Esophagus (tissue), 2 donors: ENCODE measurements around the gene SNX4. TPM values are rescaled to one million over a fixed set of nuclear protein-coding genes. Genes with fewer than 3 reads are reported as not detected.
"Not testable (repeated sequence)": the region's sequence is repeated elsewhere in the genome, so short reads cannot be mapped to it uniquely, and the experiment has no call there.

ENCODE experiments used
- H3K27ac ChIP-seq, 2 donors: one replicate each; pipeline ENCODE4 v1.5.1; 2013; ENCODE audit warnings: low read depth in 2 of 2, mild to moderate bottlenecking in 2 of 2, inconsistent platforms in 1 of 2, low read length in 1 of 2, moderate library complexity in 1 of 2
- H3K27me3 ChIP-seq, 2 donors: one replicate each; pipeline ENCODE4 v1.6.1; 2013; ENCODE audit warnings: low read length in 2 of 2, control low read depth in 1 of 2, mild to moderate bottlenecking in 1 of 2; ENCODE audit not compliant: insufficient read depth in 2 of 2, control insufficient read depth in 1 of 2
- H3K36me3 ChIP-seq, 2 donors: one replicate each; pipeline ENCODE4 v1.6.1; 2013; ENCODE audit warnings: low read length in 1 of 2; ENCODE audit not compliant: control insufficient read depth in 2 of 2, insufficient read depth in 2 of 2
- H3K4me1 ChIP-seq, 2 donors: one replicate each; pipeline ENCODE4 v1.6.1; 2013; ENCODE audit warnings: low read length in 1 of 2; ENCODE audit not compliant: control insufficient read depth in 2 of 2, insufficient read depth in 2 of 2
- H3K4me3 ChIP-seq, 2 donors: one replicate each; pipeline ENCODE4 v1.5.1; 2013; ENCODE audit warnings: low read length in 2 of 2, mild to moderate bottlenecking in 2 of 2, low read depth in 1 of 2, moderate library complexity in 1 of 2
- H3K9me3 ChIP-seq, 2 donors: one replicate each; pipeline ENCODE4 v1.6.1; 2013; ENCODE audit warnings: mild to moderate bottlenecking in 2 of 2, low read depth in 1 of 2, low read length in 1 of 2, moderate library complexity in 1 of 2; ENCODE audit not compliant: control insufficient read depth in 2 of 2, insufficient read depth in 1 of 2
- WGBS, 2 donors: extraction: QIAGEN DNeasy Blood & Tissue Kit; methylation state at CpG; one replicate each; pipeline ENCODE4 v1.1.7; 2013; 5-methylcytosine and 5-hydroxymethylcytosine counted together
- polyA plus RNA-seq, 2 donors: library from polyadenylated mRNA; stranded (reverse); fragments of 200-250 nt; gene quantifications; one replicate each; pipeline ENCODE4 v1.2.3, GENCODE V29; 2013
- donor health status: healthy with polysubstance abuse.
- donor health status: Bipolar disorder and iron deficiency.

The SNX4 gene
- polyA plus RNA-seq, 2 donors = 9.6 to 12.5 TPM

- peaks cover 0 to 2% of the 10 kb centered on the region in 2 donors for H3K36me3 ChIP-seq
- no peak overlapping the region for H3K27ac ChIP-seq
- H3K4me3 ChIP-seq = no peak overlapping the region
- WGBS, 2 donors = 10 to 26% methylated on average over 1 of the region's 1 CpG
- H3K4me1 ChIP-seq = peaks cover 0 to 2% of the 10 kb centered on the region in 2 donors
- no peaks in the 10 kb centered on the region for H3K27me3 ChIP-seq
- H3K9me3 ChIP-seq = no peaks in the 10 kb centered on the region
These were observed 8.4 kb downstream of the SNX4 start for GRCh38 chr3:125511420-125512118.

GRCh38 chr3:125507128-125507527 lies 12.9 kb downstream of the SNX4 start:
- H3K4me3 ChIP-seq = no peak overlapping the region
- H3K27me3 ChIP-seq = no peaks in the 10 kb centered on the region
- H3K9me3 ChIP-seq = no peaks in the 10 kb centered on the region
- H3K36me3 ChIP-seq = peaks cover 0 to 5% of the 10 kb centered on the region in 2 donors
- no peak overlapping the region for H3K27ac ChIP-seq
- WGBS, 2 donors = 98 to 99% methylated on average over 3 of the region's 3 CpGs
- peaks cover 0 to 3% of the 10 kb centered on the region in 2 donors for H3K4me1 ChIP-seq

GRCh38 chr3:125498630-125499029 lies 21.4 kb downstream of the SNX4 start:
- H3K4me1 ChIP-seq = no peaks in the 10 kb centered on the region
- peaks cover 0 to 4% of the 10 kb centered on the region in 2 donors for H3K36me3 ChIP-seq
- no peak overlapping the region for H3K4me3 ChIP-seq
- no peaks in the 10 kb centered on the region for H3K9me3 ChIP-seq
- H3K27me3 ChIP-seq = no peaks in the 10 kb centered on the region
- H3K27ac ChIP-seq = no peak overlapping the region

- peaks cover 0 to 4% of the 10 kb centered on the region in 2 donors for H3K36me3 ChIP-seq
- no peaks in the 10 kb centered on the region for H3K4me1 ChIP-seq
- WGBS, 2 donors = 96 to 100% methylated on average over 2 of the region's 2 CpGs
These were observed 23.3 kb downstream of the SNX4 start for GRCh38 chr3:125496701-125497100.

GRCh38 chr3:125482406-125482805 lies 37.6 kb downstream of the SNX4 start:
- WGBS, 2 donors = 93 to 99% methylated on average over 1 of the region's 1 CpG
- Histone ChIP-seq H3K27me3 (no peaks in the 10 kb centered on the region), H3K9me3 (no peaks in the 10 kb centered on the region), H3K4me3 (no peak overlapping the region), H3K36me3 (no peaks in the 10 kb centered on the region), H3K4me1 (no peaks in the 10 kb centered on the region), H3K27ac (no peak overlapping the region)

More at GRCh38 chr3:125496701-125497100, 23.3 kb downstream of the SNX4 start:
- H3K27ac ChIP-seq = no peak overlapping the region
- no peaks in the 10 kb centered on the region for H3K9me3 ChIP-seq
- H3K4me3 ChIP-seq = no peak overlapping the region
- no peaks in the 10 kb centered on the region for H3K27me3 ChIP-seq

- Histone ChIP-seq H3K4me1 (no peaks in the 10 kb centered on the region), H3K36me3 (no peaks in the 10 kb centered on the region), H3K9me3 (no peaks in the 10 kb centered on the region), H3K27ac (no peak overlapping the region), H3K4me3 (no peak overlapping the region), H3K27me3 (no peaks in the 10 kb centered on the region)
- WGBS, 2 donors = 93 to 94% methylated on average over 2 of the region's 2 CpGs
These were observed 38.2 kb downstream of the SNX4 start for GRCh38 chr3:125481786-125482185.

GRCh38 chr3:125481375-125481759 lies 38.6 kb downstream of the SNX4 start:
- not testable (repeated sequence) for H3K4me1 ChIP-seq, H3K9me3 ChIP-seq, H3K27me3 ChIP-seq, H3K27ac ChIP-seq, H3K4me3 ChIP-seq, H3K36me3 ChIP-seq
- WGBS, 2 donors = 89 to 90% methylated on average over 9 of the region's 9 CpGs

- 68 to 77% methylated on average over 2 of the region's 2 CpGs for WGBS, 2 donors
- no peak overlapping the region for H3K4me3 ChIP-seq
- no peaks in the 10 kb centered on the region for H3K9me3 ChIP-seq
- H3K36me3 ChIP-seq = peaks cover 0 to under 1% of the 10 kb centered on the region in 2 donors
- no peaks in the 10 kb centered on the region for H3K4me1 ChIP-seq
- no peaks in the 10 kb centered on the region for H3K27me3 ChIP-seq
- H3K27ac ChIP-seq = no peak overlapping the region
These were observed 39.2 kb downstream of the SNX4 start for GRCh38 chr3:125480656-125481374.

- 92 to 99% methylated on average over 3 to 4 of the region's 4 CpGs for WGBS, 2 donors
- H3K27me3 ChIP-seq = no peaks in the 10 kb centered on the region
- peaks cover 0 to 4% of the 10 kb centered on the region in 2 donors for H3K36me3 ChIP-seq
- no peak overlapping the region for H3K4me3 ChIP-seq
- no peak overlapping the region for H3K27ac ChIP-seq
- H3K9me3 ChIP-seq = no peaks in the 10 kb centered on the region
- no peaks in the 10 kb centered on the region for H3K4me1 ChIP-seq
These were observed 40.9 kb downstream of the SNX4 start for GRCh38 chr3:125479091-125479490.

GRCh38 chr3:125478326-125478725 lies 41.7 kb downstream of the SNX4 start:
- Histone ChIP-seq H3K27ac (no peak overlapping the region), H3K36me3 (peaks cover 0 to 4% of the 10 kb centered on the region in 2 donors), H3K27me3 (no peaks in the 10 kb centered on the region), H3K4me3 (no peak overlapping the region), H3K4me1 (no peaks in the 10 kb centered on the region), H3K9me3 (no peaks in the 10 kb centered on the region)
- 90 to 91% methylated on average over 2 of the region's 2 CpGs for WGBS, 2 donors
